Dermis lymphatic vessel endothelial cell (primary cell): ENCODE data around the gene CFAP73. TPM values are rescaled to one million over a fixed set of nuclear protein-coding genes. Genes with fewer than 3 reads are reported as not detected.

Experiments
- total RNA-seq: library from RNA; depleted of rRNA; stranded (reverse); fragments of >200 nt; gene quantifications from 2 replicates; pipeline ENCODE4 v1.2.1, GENCODE V29; 2014

Gene CFAP73
- not detected in 2 replicates for total RNA-seq

DNA sequence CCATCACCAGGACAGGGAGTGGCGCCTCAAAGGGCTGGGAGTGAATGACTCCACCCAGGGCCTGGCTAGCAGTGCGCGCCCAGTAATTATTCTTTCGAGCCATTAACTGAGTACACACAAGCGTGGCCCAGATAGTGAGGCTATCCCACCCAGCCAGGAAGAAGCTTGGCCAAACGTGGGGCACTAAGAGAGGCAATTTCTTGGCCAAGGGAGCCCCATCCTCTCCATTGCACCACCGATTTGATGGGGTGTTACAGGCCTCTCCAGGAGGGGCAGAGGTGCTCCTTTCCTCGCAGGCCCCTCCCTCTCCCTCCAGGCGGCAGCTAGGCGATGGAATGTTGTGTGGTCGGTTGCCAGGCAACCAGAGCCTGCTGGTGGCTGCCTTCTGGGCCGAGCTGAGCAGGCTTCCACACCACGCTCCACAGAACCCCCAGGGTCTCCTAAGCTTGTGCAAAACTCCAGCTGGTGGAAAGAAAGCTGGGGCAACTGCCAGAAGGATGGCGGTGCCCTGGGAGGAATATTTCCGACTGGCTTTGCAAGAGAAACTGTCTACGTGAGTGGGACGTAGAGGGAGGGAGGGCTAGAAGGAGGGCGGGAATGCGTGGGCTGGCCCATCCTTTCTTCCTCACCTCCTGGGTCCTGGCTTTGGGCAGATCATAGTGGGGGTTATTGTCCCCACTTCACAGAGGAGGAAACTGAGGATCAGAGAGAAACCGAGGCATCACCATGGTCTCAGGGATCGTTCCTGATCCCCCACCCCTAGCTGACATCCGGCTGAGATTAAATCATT, at the start of gene CFAP73:
Gene CFAP73, plus strand, starts transcription at position 364 of the 790 bp plus-strand sequence. Its CDS starts 134 bp downstream, at position 498.

DNA sequence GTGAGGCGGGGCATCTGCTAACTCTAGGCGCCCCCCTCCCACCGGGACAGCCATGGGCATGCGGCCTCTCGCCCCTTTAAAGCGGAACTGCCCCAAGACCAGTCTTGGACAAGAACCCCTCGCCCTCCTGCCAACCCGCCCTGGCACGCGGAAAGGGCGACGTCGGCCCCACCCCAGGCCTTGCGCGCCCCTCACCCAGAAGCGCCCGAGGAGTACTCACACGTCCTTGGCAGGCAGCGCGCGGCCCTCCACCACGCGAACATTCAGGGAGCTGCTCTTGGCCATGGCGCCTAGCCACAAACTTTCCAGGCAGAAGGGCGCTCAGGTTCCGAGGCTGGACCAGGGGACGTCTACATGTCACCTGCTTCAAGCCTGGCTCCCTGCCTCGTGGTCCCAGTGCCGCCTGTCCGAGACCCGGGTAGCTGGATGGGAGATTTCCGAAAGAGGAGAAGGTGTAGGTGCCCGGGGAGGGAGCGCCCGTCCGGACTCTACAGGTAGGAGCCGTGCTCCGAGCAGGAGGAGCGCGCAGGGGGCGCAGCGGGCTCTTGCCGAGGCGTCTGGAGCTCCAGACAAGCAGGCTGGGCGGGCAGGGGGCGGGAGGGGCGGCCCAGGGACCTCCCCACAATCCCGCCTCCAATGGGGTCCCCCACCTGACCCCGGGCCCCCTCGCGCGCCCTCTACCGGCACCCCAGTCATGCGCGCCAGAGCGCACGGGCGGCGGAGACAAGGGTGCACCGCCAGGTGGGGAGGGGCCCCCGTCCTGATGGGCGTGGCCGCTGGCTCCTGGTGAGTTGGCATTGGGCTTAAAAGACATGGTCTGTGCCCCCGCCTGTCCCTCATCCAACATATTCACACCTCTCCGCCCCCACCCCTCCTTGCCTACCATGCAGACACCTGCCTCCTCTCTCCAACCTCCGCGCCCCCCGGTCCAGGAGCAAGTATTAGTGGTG, 14.1 kb upstream of the CFAP73 start, which contains the start of gene RASAL1:
Gene RASAL1, minus strand, starts transcription at position 584 of the 950 bp plus-strand sequence. Its CDS starts 299 bp downstream, at position 285.

DNA sequence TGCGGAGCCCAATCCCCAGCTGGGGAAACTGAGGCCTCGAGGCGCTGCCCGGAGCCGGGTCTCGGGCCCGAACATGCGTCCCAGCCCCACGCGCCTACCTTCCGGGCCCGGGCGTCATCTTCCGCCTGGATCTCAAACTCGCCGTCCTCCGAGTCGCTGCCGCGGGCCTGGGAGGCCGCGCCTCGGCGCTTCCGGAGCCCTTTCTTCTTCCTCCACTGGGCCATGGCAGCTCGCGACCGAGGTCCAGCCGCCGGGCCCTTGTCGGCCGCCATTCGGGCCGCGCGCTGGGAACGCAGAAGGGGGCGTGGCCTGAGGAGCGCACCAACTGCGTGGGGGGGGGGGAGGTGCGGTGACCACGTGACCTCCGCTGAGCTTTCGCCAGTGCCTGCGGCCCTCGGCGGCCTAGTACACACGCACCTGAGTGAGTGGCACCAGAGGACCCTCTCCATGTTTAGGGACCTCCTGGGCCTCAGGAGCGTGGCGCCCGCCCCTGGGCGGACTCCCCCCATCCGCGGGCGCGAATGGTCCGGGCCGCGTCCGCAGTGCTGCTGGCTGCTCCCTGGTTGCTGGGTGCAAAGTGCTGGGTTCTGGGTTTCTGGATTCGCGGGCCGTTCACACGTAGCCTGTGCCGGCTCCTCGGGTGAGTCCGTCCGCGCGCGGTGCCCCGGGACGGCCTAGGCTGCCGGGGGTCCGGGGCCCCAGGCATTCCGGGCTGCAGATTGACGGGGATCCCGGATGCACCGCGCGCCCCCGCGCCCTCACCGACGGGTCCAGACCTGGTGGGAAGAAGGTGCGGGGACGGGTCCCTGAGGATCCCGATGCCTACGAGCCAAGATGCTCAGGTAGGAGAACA, 35.9 kb downstream of the CFAP73 start, which contains the start of the genes DDX54 and RITA1:
Gene DDX54, minus strand, starts transcription at position 299 of the 853 bp plus-strand sequence. Its CDS starts 27 bp downstream, at position 272.
Gene RITA1, plus strand, starts transcription at position 542 of the 853 bp plus-strand sequence. CDS start 1,026 bp downstream, outside the sequence.

Other genes with a start within 250 kb of the CFAP73 start
- 17.7 and 24.2 TPM in 2 replicates for gene OAS1, start 242.8 kb upstream of the CFAP73 start, total RNA-seq
- gene OAS3, start 211.2 kb upstream of the CFAP73 start, total RNA-seq = 2.5 and 3.0 TPM in 2 replicates
- 0.43 and 0.95 TPM in 2 replicates for gene OAS2, start 171.2 kb upstream of the CFAP73 start, total RNA-seq
- gene DTX1, start 93.0 kb upstream of the CFAP73 start, total RNA-seq = 1.5 and 2.9 TPM in 2 replicates
- gene RASAL1, start 14.0 kb upstream of the CFAP73 start, total RNA-seq = not detected in 2 replicates
- 28.7 and 38.3 TPM in 2 replicates for gene DDX54, start 35.8 kb downstream of the CFAP73 start, total RNA-seq
- 11.9 and 16.8 TPM in 2 replicates for gene RITA1, start 36.0 kb downstream of the CFAP73 start, total RNA-seq
- gene TPCN1, start 71.7 kb downstream of the CFAP73 start, total RNA-seq = 4.6 and 7.6 TPM in 2 replicates
- 12.2 and 14.5 TPM in 2 replicates for gene SLC8B1, start 185.4 kb downstream of the CFAP73 start, total RNA-seq
- 17.1 and 20.4 TPM in 2 replicates for gene PLBD2, start 208.9 kb downstream of the CFAP73 start, total RNA-seq